ENCODE data around the gene ORM2.
"Not testable (repeated sequence)": the region's sequence is repeated elsewhere in the genome, so short reads cannot be mapped to it uniquely, and the experiment has no call there.

Gene ORM2

GRCh38 chr9:114314256-114314867 is 15.3 kb upstream of the ORM2 start:
- no peak for DNase-seq (ENCODE audit: low read depth in 2 of 2)

DNA sequence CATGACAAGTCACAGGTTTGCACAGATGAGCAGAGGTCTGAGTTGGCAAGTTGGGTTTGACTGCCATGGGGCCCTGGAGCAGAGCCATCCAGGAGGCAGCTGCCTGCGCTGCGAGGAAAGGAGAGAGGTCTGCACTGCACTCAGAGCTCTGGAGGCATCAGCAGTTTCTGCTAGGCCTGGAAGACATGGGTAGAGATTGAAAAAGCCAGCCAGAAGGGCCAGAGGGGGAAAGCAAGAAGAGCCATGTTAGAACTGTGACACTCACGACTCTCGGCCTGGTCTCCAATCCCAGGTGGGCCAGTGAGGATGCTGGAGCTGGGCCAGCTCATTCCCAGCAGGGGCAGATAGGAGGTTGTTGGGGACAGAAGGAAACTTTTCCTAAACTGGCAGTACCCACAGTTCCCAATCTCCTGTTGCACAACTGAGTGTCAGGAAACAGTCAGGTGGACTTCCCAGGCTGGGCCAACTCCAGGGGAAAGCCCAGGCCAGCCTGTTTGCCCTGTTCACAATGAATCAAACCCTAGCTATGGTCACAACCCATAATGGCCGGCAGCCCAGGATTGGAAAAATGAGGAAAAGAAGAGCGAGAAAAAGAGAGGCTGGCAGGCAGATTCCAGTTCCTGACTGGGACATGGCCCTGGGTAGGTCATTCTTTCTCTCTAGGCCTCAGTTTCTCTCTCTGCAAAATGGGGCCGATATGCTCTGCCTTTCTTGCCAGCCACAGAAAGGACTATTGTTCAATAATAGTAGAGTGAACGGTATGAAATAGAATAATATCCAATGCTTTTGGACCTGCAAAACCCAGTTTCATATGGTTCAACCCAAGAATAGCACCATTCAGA is 14.6 kb upstream of the ORM2 start:
- no peak for DNase-seq (ENCODE audit: low read depth in 2 of 2)

- DNase-seq (ENCODE audit: low read depth in 2 of 2), result no peak
Measured at GRCh38 chr9:114315723-114316363, 13.8 kb upstream of the ORM2 start.

- no peak for DNase-seq (ENCODE audit: low read depth in 2 of 2)
Measured at GRCh38 chr9:114316605-114317230, 13.0 kb upstream of the ORM2 start.

GRCh38 chr9:114317665-114318357 is 11.9 kb upstream of the ORM2 start:
- no peak for DNase-seq (ENCODE audit: low read depth in 2 of 2)

DNA sequence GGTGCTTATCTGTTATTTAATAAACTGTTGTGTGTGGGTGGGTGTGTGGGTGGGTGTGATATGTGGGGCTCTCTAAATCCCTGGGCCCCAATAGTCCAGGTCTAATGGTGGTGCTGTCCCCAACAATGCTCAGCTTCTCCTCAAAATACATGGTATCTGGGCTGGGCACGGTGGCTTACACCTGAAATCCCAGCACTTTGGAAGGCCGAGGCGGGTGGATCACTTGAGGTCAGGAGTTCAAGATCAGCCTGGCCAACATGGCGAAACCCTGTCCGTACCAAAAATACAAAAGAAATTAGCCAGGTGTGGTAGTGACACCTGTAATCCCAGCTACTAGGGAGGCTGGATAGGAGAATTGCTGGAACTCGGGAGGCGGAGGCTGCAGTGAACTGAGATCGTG is 11.3 kb upstream of the ORM2 start:
- no peak for DNase-seq (ENCODE audit: low read depth in 2 of 2)

DNA sequence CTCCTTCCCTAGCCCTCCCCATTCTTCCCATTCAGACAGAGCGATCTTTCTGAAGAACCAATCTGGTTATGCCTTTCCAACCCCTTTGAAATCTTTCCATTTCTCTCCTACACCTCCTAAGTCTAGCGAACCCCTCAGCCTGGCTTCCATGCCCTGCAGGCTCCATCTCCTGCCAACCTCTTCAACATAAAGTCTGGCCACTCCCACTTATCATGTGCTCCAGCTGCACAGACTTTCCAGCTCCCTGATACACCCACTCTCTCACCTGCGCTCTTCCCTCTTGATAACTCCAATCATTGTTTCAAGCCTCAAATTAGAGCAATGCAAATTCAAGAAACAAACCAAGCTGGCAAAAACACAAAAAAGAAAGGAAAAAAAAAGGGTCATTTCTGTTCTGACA is 10.5 kb upstream of the ORM2 start:
- DNase-seq (ENCODE audit: low read depth in 2 of 2), result no peak

DNA sequence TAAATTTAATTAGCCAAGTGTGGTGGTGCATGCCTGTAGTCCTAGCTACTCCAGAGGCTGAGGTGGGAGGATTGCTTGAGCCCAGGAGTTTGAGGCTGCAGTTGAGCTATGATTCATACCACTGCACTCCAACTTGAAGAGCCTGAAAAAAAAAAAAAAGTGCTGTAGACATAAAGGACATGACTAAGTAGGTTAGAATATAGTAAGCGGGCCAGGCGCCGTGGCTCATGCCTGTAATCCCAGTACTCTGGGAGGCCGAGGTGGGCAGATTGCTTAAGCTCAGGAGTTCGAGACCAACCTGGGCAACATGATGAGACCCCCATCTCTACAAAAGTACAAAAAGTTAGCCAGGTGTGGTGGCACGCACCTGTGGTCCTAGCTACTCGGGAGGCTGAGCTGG is 9.0 kb upstream of the ORM2 start:
- not testable (repeated sequence) for DNase-seq (ENCODE audit: low read depth in 2 of 2)

DNA sequence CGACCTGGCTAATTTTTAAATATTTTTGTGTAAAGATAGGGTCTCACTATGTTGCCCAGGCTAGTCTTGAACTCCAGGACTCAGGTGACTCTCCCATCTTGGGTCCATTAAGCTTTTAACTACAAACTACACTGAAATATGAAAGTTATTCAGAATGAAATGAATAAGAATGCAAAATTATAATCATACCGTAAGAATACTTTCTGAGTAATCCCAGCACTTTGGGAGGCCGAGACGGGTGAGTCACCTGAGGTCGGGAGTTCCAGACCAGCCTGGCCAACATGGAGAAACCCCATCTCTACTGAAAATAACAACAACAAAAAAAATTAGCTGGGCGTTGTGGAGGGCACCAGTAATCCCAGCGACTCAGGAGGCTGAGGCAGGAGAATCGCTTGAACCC is 7.9 kb upstream of the ORM2 start:
- no peak for DNase-seq (ENCODE audit: low read depth in 2 of 2)

GRCh38 chr9:114322160-114322818 is 7.4 kb upstream of the ORM2 start:
- DNase-seq (ENCODE audit: low read depth in 2 of 2), result not testable (repeated sequence)

DNA sequence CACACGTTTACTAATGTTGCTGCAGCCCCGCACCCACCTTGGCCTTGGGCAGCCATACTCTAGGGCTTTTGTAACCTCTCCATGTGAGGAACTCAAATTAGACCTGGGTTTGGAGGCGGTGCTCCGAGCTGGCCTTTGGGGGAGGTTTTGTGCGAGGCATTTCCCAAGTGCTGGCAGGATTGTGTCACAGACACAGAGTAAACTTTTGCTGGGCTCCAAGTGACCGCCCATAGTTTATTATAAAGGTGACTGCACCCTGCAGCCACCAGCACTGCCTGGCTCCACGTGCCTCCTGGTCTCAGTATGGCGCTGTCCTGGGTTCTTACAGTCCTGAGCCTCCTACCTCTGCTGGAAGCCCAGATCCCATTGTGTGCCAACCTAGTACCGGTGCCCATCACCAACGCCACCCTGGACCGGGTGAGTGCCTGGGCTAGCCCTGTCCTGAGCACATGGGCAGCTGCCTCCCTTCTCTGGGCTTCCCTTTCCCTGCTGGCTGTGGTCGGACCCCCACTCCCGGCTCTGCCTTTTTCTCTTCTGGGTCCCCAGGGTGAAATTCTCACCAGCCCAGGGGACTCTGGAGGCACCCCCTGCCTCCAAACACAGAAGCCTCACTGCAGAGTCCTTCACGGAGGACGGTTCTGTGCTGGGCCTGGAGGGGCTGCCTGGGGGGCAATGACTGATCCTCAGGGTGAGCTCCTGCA is 6.7 kb upstream of the ORM2 start, which contains the start of gene ORM1:
TSS of gene ORM1 (plus strand) at position 268 of the 701 bp plus-strand sequence. CDS start at position 304, 36 bp downstream.
- DNase-seq (ENCODE audit: low read depth in 2 of 2), result not testable (repeated sequence)

DNA sequence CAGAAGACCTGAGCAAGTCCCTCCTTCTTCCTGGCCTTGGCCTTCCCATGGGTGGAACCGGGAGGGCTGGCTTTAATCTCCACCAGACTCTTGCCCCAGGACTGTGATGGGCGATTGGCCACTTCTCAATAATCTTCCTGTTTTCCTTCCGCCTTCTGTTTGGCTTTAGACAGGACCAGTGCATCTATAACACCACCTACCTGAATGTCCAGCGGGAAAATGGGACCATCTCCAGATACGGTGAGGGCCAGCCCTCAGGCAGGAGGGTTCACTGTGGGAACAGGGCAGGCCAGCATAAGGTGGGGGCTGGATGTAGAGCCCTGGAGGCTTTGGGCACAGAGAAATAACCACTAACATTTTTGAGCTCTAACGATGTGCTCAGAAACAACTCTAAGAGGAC is 5.8 kb upstream of the ORM2 start:
- DNase-seq (ENCODE audit: low read depth in 2 of 2), result not testable (repeated sequence)

DNA sequence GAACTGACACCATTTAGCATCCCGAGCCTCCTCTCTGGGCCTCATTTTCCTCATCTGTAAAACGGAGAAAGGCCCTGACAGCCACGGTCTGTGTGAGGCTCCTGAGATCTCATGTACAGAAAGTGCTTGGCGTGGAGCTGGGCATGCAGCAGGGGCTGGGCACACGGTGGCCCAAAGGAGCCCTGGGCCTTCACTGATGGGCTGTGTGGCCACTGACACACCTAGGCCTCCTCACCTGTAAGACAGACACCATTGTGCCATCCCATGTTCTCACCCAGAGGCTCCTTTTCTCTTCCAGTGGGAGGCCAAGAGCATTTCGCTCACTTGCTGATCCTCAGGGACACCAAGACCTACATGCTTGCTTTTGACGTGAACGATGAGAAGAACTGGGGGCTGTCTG is 5.2 kb upstream of the ORM2 start:
- no peak for DNase-seq (ENCODE audit: low read depth in 2 of 2)

- DNase-seq (ENCODE audit: low read depth in 2 of 2), result not testable (repeated sequence)
Measured at GRCh38 chr9:114324965-114325364, 4.7 kb upstream of the ORM2 start.

- DNase-seq (ENCODE audit: low read depth in 2 of 2), result not testable (repeated sequence)
Measured at GRCh38 chr9:114325684-114326254, 3.9 kb upstream of the ORM2 start.

- no peak for DNase-seq (ENCODE audit: low read depth in 2 of 2)
Measured at GRCh38 chr9:114327749-114328148, 1.9 kb upstream of the ORM2 start.

- not testable (repeated sequence) for DNase-seq (ENCODE audit: low read depth in 2 of 2)
Measured at GRCh38 chr9:114328357-114328820, 1.3 kb upstream of the ORM2 start.

GRCh38 chr9:114328937-114329624 is 588 bp upstream of the ORM2 start:
- not testable (repeated sequence) for DNase-seq (ENCODE audit: low read depth in 2 of 2)

DNA sequence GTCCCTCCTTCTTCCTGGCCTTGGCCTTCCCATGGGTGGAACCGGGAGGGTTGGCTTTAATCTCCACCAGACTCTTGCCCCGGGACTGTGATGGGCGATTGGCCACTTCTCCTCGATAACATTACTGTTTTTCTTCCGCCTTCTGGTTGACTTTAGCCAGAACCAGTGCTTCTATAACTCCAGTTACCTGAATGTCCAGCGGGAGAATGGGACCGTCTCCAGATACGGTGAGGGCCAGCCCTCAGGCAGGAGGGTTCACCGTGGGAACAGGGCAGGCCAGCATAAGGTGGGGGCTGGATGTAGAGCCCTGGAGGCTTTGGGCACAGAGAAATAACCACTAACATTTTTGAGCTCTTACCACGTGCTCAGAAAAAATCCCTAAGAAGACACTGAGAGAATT is 967 bp downstream of the ORM2 start:
- DNase-seq (ENCODE audit: low read depth in 2 of 2), result no peak
